Chondrocyte (in vitro differentiated cells): ENCODE measurements around the gene LKAAEAR1. TPM values are rescaled to one million over a fixed set of nuclear protein-coding genes. Genes with fewer than 3 reads are reported as not detected.
A peak's percentile ranks its signal among the peaks of the same experiment; 100 is the strongest.

Experiments
- DNase-seq: peaks from one replicate; pipeline ENCODE4 v3.0.0; 2021; ENCODE audit warnings: mixed read lengths, low spot score
- H3K27ac Mint-ChIP-seq: one replicate; pipeline ENCODE4 v1.8.0; 2021; ENCODE audit warnings: mild to moderate bottlenecking, moderate library complexity, mixed read lengths; ENCODE audit not compliant: unreplicated experiment
- H3K27me3 Mint-ChIP-seq: 2 replicates; pipeline ENCODE4 v1.8.0; 2021; ENCODE audit warnings: low read depth, mixed read lengths
- H3K36me3 Mint-ChIP-seq: 2 replicates; pipeline ENCODE4 v1.8.0; 2021; ENCODE audit warnings: low read depth, mixed read lengths
- H3K4me1 Mint-ChIP-seq: 2 replicates; pipeline ENCODE4 v1.8.0; 2021; ENCODE audit warnings: low read depth, mild to moderate bottlenecking, mixed read lengths
- H3K4me3 Mint-ChIP-seq: one replicate; pipeline ENCODE4 v1.8.0; 2021; ENCODE audit warnings: mild to moderate bottlenecking, moderate library complexity, mixed read lengths; ENCODE audit not compliant: unreplicated experiment
- H3K9me3 Mint-ChIP-seq: 2 replicates; pipeline ENCODE4 v1.8.0; 2021; ENCODE audit warnings: low read depth, mixed read lengths
- CTCF ChIP-seq: fragments of 200-600 bp; sonication (generic); IDR thresholded peaks from 2 replicates; pipeline ENCODE4 v1.5.0; 2021; ENCODE audit warnings: antibody characterized with exemption, mild to moderate bottlenecking, moderate library complexity
- total RNA-seq: library from RNA; stranded (reverse); gene quantifications from 3 replicates; pipeline ENCODE4 v1.2.1, GENCODE V29; 2021

Gene LKAAEAR1
- total RNA-seq, 1 donor from 2014 or later = 0.55 TPM

DNA sequence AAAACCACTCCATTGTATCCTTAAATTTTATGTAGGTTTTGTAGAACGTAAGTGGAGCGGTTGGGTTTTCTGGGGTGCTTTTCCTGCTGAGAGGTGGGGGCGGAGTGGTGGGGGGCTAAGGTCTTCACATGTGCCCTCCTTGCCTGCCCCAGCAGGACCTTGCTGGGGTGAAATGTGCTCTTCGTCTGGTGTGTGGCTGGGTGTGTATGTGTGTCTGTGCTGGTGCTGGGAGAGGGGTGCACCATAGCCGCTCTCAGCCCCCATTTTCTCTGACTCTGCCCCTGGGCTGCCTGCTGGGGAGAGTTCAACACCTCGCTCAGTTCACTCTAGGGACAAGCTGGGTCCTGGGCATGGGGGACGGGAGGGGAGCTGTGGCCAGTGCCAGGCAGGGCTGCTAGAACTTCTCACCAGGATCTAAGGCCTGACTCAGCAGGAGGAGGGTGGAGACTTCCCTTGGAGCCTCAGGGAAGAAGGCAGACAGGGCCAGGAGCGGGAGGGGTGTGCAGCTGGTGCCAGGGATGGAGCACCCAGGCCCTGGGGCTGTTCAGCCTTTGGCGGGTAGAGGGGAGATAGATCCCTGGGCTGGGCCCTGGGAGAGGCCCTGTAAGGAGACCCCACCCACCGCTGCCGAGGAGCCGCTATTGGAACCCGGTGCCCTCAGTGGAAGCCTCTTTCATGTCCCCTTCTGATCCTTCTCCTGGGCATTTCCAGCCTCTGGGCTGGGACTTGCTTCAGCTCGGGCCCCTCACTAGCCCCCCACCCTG is 39.5 kb downstream of the LKAAEAR1 start:
- Mint-ChIP-seq H3K36me3 (no peaks in the 10 kb centered on the region), H3K4me1 (peaks cover 26% of the 10 kb centered on the region), H3K27me3 (peaks cover 5% of the 10 kb centered on the region), H3K27ac (peak overlapping the region; percentile 63), H3K9me3 (no peaks in the 10 kb centered on the region), H3K4me3 (no peak overlapping the region)
- DNase-seq = no peak
- TF ChIP-seq CTCF = no peak

- Mint-ChIP-seq H3K9me3 (no peaks in the 10 kb centered on the region), H3K36me3 (no peaks in the 10 kb centered on the region), H3K27ac (peak overlapping the region; percentile 46), H3K27me3 (peaks cover 3% of the 10 kb centered on the region), H3K4me1 (peaks cover 29% of the 10 kb centered on the region), H3K4me3 (no peak overlapping the region)
- no peak for TF ChIP-seq CTCF
- no peak for DNase-seq
Measured at GRCh38 chr20:64043768-64044167, 40.4 kb downstream of the LKAAEAR1 start.

GRCh38 chr20:64042054-64042781 is 42.0 kb downstream of the LKAAEAR1 start:
- no peak overlapping the region for H3K27ac Mint-ChIP-seq
- H3K27me3 Mint-ChIP-seq = peaks cover 6% of the 10 kb centered on the region

GRCh38 chr20:64041781-64042053 is 42.5 kb downstream of the LKAAEAR1 start:
- no peak for TF ChIP-seq CTCF
- no peak overlapping the region for H3K27ac Mint-ChIP-seq
- H3K27me3 Mint-ChIP-seq = peaks cover 6% of the 10 kb centered on the region
- H3K4me3 Mint-ChIP-seq = no peak overlapping the region
- no peaks in the 10 kb centered on the region for H3K9me3 Mint-ChIP-seq
- DNase-seq = no peak
- H3K4me1 Mint-ChIP-seq = peaks cover 32% of the 10 kb centered on the region
- no peaks in the 10 kb centered on the region for H3K36me3 Mint-ChIP-seq

More at GRCh38 chr20:64042054-64042781, 42.0 kb downstream of the LKAAEAR1 start:
- no peaks in the 10 kb centered on the region for H3K36me3 Mint-ChIP-seq
- H3K4me1 Mint-ChIP-seq = peaks cover 32% of the 10 kb centered on the region
- no peaks in the 10 kb centered on the region for H3K9me3 Mint-ChIP-seq
- H3K4me3 Mint-ChIP-seq = peak overlapping the region; percentile 36
- no peak for TF ChIP-seq CTCF
- no peak for DNase-seq

DNA sequence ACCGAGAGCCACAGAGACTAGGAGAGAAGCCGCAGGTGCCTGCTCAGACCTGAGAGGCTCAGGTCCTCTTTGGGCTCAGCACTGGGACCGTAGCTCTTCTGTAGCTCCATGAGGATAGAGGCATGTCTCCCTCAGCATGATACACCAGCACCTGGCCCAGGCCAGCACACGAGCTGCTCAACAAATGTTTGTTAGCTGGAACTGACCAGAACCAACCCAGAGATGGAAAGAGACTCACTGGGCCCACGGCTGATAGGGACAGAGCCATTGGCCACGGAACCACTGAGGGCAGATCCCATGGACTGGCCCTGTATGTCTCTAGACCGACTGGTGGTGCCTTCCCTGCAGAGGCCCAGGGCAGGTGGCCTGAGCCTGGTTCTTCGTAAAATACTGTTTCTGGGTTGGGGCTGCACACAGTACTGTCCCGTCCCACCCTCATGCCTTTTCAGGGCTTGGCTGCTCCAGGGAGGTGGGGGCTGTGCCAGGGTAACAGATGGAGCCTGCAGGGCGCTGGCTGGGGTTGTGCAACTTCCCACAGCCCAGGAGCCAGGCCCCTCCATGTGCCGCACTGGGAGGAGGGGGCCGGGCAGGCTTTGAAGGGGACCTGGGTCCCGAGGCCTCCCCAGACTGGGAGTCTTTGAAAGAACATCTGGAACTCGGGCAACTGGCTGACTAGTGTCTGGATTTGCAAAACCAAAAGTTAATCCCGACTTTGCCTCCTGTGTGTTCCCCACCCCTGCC is 43.0 kb downstream of the LKAAEAR1 start:
- Mint-ChIP-seq H3K27ac (no peak overlapping the region), H3K36me3 (no peaks in the 10 kb centered on the region), H3K27me3 (peaks cover 6% of the 10 kb centered on the region), H3K9me3 (no peaks in the 10 kb centered on the region), H3K4me1 (peaks cover 31% of the 10 kb centered on the region), H3K4me3 (no peak overlapping the region)
- no peak for DNase-seq
- no peak for TF ChIP-seq CTCF
